ENCODE results near the gene PPP4R2.

DNA sequence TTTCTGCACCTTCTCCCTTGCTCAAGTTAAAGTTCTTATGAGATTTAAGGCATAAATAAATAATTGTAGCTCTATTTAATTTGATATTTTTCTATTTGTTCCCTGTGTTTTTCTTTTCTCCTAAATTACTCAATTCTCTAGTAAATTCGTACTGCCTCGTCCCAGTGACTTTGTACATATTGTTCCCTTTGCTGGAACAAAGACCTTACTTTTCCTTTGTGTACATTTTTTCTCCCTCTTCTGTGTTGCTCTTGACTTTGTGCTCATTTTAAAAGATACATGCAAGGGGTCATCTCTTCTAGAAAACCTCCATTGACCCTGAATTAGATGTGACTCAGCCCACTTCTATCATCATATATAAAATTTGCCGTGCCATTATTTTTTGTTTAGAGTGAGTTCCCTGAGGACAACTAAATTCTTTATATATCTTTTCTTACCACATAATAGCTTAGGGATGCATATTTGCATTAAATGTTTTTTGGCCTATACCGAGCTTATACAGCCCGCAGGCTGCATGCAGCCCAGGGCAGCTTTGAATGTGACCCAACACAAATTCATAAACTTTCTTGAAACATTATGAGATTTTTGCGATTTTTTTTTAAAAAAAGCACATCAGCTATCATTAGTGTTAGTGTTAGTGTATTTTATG is 29.6 kb downstream of the PPP4R2 start:
- TF ChIP-seq CTCF (IDR thresholded peaks at IDR 0.05) (no peak), EZH2 (IDR thresholded peaks at IDR 0.05) (no peak)
